SKM-1 (cell line): ENCODE data around the gene PARVB.
A peak's percentile ranks its signal among the peaks of the same experiment; 100 is the strongest.

Source experiments
- DNase-seq: peaks from one replicate; lab custom pipeline; 2025; ENCODE audit not compliant: unreplicated experiment; lab: John Stamatoyannopoulos, UW

The PARVB gene

DNA sequence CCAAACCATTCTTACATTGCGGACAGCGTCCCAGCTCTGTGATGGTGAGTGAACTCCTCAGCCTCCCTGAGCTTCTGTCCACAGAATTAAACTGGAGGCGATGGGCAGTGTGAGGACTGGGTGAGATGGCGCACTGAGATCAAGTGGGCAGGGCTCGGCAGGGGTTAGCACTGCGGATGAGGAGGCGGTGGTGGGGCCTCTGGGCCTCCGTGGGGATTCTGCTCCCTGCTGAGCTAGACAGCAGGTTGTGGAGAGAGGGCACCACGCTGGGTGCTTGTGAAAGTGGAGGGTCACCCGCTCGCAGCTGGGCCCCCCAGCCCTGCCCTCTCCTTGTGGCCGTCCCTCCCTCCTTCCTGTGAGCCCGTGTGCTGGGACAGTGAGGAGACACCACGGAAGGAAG lies 131.0 kb downstream of the PARVB start:
- DNase-seq, result no peak

DNA sequence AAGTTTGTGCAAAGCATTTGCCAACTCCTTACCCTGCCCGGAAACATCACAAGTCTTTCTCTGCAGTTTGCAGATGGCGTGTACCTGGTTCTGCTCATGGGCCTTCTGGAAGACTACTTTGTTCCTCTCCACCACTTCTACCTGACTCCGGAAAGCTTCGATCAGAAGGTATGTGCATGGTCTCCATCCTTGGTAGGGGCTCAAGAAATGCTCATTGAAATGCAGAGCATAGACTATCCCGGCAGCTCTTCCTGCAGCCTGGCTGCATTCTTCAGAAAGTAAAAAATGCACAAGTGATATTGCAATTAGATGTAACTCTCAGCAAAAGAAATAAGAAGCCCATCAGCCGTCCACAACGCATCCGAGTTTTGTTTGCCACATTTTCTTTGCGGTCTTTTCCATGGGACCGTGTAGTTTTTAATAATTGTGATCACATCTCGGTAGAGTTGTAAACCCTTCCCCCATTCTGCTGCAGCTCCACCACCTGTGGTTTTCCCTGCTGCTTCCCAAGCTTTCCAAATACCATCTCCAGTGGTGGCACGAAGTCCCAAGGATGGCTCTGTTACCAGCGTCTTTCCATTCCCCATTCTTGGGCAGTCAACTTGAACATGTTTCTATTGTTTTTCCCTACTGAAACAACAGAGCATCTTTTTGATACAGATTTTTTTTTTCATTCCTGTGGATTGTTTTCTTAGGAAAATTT lies 134.0 kb downstream of the PARVB start:
- DNase-seq, result no peak

DNA sequence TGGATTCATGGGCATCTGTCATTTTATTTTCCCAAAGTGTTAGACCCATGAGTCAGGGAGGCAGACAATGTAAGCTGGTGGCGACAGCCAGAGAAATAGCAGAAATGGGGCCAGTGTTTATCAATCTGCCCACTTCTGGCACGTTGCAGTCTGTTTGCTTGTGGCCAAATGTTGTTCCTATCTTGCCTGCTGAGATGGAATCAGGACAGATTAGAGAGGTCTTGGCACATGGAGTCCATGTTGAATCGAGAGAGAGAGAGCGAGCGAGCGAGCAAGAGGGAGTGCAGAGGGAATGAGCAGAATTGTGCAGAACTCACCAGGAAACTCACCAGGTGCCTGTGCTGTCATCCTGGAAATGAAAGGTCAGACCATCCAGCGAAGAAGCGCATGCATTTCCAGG lies 134.7 kb downstream of the PARVB start:
- DNase-seq, result no peak

- DNase-seq, result no peak
Measured at GRCh38 chr22:44159221-44159620, 135.1 kb downstream of the PARVB start.

DNA sequence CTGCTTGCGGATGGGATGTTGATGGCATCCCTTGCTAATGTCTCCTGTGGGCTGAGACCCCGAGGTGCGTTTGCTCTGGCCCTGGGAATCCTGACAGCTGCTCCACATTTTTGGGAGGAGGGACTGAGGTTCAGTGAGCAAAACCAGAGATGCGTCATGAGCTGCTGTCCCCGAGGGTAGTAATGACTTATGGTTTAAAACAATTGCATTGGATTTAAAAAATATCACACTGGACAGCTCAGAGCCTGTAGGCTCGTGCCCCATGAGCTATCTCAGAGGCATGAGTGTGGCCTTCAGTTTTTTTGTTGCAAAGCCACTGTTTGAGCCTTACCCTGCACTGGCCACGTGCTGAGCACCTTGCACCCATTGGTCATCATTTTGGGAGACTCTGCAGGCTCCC lies 135.7 kb downstream of the PARVB start:
- no peak for DNase-seq

DNA sequence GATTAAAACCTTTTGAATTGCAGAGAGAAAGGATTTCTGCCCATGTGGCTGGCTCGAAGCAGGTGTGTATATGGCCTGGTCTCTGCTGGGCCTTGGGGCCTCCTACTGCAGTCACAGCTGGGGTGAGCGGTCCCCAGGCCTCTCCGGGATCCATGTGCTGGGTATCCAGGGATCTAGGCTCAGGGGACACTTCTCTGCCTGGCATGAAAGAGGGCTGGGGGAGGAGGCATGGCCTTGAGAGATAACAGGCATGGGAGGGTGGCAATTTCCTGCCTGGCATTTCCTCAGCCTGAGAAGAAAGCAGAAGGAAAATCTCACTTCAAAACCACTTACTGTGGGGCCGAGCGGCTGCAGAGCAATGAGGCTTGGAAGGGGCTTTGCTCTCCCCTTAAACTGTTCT lies 136.3 kb downstream of the PARVB start:
- DNase-seq, result no peak

DNA sequence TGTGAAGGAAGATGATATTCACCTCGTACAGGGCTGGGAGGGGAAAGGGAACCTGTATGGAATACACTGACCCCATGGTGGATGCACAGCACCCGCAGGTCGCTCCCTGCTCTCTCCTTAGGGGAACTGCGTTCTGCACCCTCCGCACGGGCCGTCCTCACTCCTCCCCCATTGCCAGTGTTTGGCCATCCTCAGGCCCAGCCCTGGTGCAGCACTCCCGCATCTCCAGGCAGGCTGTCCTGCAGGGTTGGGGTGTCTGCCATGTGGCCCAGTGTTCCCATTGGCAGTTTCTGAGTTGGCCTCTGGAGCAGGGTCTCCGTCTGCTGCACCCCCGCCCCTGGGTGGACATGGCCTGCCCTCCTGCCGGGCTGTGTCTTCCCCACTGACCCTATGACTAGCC lies 137.6 kb downstream of the PARVB start:
- DNase-seq, result no peak

- no peak for DNase-seq
Measured at GRCh38 chr22:44162960-44163359, 138.9 kb downstream of the PARVB start.

DNA sequence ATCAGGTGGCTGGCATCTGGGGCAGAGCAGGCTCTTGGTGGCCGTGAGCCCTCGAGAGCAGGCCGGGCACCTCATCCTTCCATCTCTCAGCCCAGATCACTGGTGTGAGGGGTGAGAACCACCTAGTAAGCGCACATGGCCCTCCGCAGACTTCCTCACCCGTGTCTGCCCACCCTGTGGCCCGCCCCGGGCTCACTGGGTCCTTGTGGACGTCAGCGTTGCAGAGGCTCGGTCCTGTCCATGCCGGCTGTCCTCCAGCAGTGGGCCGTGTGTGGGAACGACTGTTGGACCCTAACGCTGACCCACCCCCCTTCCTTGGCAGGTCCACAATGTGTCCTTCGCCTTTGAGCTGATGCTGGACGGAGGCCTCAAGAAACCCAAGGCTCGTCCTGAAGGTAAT lies 139.4 kb downstream of the PARVB start:
- DNase-seq, result no peak

- DNase-seq, result no peak
Measured at GRCh38 chr22:44164031-44164430, 139.9 kb downstream of the PARVB start.

DNA sequence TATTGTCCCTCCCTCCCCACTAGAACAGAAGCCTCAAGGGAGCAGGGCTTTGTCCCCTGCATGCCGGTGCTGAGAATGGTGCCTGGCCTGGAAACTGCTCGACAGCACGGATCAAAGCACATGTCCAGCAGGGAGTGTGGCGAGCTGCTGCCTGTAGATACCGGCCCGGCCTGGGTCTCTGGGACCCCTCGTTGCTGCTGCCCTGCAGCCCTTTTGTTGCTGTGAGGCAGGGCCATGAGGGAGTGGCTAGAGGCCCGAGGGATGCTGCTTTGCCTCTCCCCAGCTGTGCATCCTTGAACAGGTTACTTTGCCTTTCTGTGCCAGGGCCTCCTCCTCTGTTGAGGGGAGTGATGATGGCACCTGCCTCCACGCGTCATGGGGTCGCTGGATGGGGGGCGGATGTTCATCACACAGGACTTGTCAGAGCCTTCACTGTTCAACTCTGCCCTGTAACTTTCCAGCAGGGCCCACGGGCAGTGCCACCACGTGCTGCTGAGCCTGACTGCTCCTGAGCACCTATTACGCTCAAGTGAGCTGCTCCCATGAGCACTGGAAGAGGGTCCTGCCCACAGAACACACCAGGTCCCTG lies 141.3 kb downstream of the PARVB start:
- DNase-seq, result no peak

- no peak for DNase-seq
Measured at GRCh38 chr22:44166498-44167276, 142.6 kb downstream of the PARVB start.

GRCh38 chr22:44167501-44167900 lies 143.4 kb downstream of the PARVB start:
- DNase-seq, result no peak

GRCh38 chr22:44168206-44168605 lies 144.1 kb downstream of the PARVB start:
- DNase-seq, result no peak

- no peak for DNase-seq
Measured at GRCh38 chr22:44170470-44170869, 146.4 kb downstream of the PARVB start.

DNA sequence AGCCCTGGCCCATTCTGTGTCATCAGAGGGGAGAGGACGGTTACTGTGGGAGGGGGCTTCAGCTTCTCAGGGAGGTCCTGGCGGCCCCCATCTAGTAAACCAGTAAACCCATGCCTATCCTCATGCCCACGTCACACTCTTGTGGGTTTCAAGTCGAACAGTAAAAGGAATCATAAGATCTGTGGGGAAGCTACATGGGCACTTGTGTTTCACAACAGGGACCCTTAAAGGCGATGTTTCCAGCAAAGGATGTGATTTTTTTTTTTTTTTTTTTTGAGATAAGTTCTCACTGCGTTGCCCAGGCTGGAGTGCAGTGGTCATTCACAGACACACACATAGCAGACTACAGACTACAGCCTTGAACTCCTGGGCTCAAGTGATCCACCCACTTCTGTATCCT lies 147.5 kb downstream of the PARVB start:
- no peak for DNase-seq

- DNase-seq, result peak; percentile 92
Measured at GRCh38 chr22:44172370-44173108, 148.4 kb downstream of the PARVB start.

GRCh38 chr22:44173154-44173553 lies 149.1 kb downstream of the PARVB start:
- no peak for DNase-seq

GRCh38 chr22:44175676-44176075 lies 151.6 kb downstream of the PARVB start:
- DNase-seq, result no peak

- no peak for DNase-seq
Measured at GRCh38 chr22:44179196-44179988, 155.3 kb downstream of the PARVB start.
